GM18951 (cell line): ENCODE data around the gene ANKDD1A.

Experiments
- POLR2A ChIP-seq: IDR thresholded peaks from 4 replicates; pipeline ENCODE4 v1.6.1; 2011; ENCODE audit warnings: mild to moderate bottlenecking; ENCODE audit not compliant: insufficient read length, insufficient read depth; ENCODE audit errors: extremely low read depth
- in situ Hi-C: fragments of 300-500 bp; cut with MboI; formaldehyde crosslinking; loops from one replicate; pipeline ENCODE4 v1.12.0; 2022; ENCODE audit warnings: low sequenced_read_pairs, mixed read lengths, inconsistent platforms; ENCODE audit not compliant: unreplicated experiment

Gene ANKDD1A

GRCh38 chr15:64888336-64888735 is 23.4 kb upstream of the ANKDD1A start:
- TF ChIP-seq POLR2A = no peak
- in situ Hi-C loops = no loop called here

GRCh38 chr15:64891561-64891960 is 20.1 kb upstream of the ANKDD1A start:
- no peak for TF ChIP-seq POLR2A
- in situ Hi-C loops = no loop called here

DNA sequence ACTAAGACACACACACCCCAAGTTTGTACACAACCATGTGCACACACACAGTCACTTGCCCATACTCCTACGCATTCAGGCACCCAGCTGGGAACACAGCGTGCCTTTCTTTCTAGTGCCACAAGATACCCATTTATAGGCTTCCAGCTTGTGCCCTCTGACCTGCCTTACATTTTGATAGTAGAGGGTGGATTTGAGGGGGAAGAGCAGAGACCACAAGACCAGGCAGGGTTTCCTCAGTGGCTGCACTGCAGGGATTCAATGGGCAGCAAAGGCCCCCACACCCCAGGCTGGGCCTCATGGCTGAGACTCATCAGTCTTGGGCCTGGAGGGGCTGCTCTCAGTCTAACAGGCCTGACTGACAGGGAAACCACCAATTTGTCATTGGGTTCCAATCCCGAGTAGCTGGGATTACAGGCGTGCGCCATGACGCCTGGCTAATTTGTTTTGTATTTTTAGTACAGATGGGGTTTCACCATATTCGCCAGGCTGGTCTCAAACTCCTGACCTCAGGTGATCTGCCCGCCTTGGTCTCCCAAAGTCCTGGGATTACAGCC is 18.8 kb upstream of the ANKDD1A start:
- TF ChIP-seq POLR2A = no peak
- in situ Hi-C loops = no loop called here

GRCh38 chr15:64893481-64894394 is 18.0 kb upstream of the ANKDD1A start:
- TF ChIP-seq POLR2A = peak; percentile 83
- in situ Hi-C loops = no loop called here

GRCh38 chr15:64894395-64895056 is 17.2 kb upstream of the ANKDD1A start:
- peak; percentile 67 for TF ChIP-seq POLR2A

DNA sequence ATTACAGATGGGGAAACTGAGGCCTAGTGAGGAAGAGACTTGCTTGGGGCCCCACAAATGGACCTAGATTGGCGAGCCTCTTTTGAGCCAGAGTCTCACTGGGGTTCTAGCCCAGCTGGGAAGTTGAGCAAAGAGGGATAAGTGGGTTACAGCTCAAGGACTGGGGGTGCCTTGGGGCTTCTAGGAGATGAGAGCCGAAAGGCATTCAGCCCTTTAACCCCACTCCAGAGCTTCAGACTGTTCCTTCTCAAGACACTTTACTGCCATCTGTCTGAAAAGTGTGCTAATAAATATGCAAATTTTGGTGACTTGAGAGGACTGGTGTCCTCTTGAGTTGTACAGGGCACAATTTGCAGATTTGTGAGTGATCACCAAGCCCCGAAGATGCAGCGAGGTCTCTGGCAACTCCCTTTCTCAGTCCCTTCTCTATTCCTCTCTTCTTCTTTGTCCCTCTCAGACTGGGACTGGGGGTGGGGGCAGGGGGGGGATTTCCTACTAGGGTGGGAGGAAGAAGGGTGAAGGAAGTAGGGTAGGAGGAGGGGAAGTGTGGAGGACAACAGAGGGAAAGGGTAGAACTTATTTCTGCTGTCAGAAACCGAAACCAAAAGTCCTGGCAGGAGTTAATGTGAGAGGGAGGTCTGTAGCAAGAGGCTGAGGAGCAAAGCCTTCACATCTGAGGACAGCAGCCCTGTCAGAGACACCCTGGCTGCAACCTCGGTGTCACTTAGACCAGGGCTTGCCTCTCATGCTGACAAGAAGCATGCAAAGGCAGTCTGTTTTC is 16.2 kb upstream of the ANKDD1A start:
- in situ Hi-C loops = no loop called here
- TF ChIP-seq POLR2A = peak; percentile 53

More at GRCh38 chr15:64894395-64895056, 17.2 kb upstream of the ANKDD1A start:
- in situ Hi-C loops = no loop called here

DNA sequence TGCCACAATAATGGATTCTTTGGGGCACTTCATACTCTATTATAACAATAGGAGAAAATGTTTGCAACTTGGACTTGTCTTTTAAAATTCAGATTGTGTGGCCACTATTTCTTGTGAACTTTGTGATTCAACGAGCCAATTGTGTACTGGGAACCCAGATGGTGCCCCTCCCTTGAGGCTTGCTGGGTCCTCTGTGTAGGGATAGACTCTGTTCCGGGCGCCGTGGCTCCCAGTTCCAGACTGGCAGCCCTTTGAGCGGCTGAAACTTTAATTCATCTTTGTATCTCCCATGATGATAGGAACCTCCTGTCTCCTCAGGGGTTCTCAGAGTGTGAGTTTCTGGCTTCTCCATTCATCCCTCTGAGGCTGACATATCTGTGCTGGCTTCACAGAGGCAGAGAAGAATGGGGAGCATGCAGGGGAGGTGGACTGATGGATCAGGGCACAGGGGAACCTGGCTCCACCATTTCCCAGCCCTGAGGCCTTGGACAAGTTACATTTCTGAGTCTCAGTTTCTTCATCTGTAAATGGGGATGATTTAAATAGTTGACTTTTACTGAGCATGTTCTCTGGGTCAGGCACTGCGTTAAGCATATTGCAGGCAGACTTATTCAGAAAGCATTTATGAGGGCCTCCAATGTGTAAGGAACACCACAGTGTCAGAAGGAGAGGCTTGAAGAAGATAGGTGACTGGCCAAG is 15.2 kb upstream of the ANKDD1A start:
- no peak for TF ChIP-seq POLR2A
- in situ Hi-C loops = no loop called here

DNA sequence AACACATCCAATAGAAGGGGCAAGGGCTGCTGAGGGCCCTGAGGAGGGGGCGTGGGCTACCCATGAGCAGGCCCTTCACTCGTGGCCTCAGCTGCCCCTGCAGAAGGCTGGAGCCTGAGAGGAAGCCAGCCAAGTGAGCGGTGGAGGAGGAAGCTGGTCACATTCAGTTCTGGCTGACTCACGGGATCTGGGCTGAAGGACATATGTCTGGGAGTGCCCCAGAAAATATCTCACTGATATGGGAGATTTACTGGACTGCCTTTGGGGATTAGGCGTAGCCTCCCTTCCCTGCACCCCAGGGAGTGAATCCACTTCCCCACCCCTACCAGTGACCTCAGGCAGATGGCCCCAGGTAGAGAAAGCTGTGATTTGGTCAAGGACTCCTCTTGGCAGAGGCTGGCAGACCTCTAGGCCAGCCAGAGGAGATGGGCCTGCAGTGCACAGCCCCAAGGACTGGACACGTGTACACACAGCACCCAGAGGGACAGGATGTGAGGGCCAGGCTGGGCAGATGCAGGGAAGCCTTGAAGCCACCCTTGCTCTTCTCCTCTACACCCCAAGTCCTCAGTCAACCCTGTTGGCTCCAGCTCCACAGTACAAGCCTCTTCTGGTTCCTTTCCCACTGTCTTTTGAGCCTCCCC is 14.2 kb upstream of the ANKDD1A start:
- TF ChIP-seq POLR2A = no peak
- in situ Hi-C loops = no loop called here

GRCh38 chr15:64898406-64898805 is 13.3 kb upstream of the ANKDD1A start:
- in situ Hi-C loops = no loop called here

DNA sequence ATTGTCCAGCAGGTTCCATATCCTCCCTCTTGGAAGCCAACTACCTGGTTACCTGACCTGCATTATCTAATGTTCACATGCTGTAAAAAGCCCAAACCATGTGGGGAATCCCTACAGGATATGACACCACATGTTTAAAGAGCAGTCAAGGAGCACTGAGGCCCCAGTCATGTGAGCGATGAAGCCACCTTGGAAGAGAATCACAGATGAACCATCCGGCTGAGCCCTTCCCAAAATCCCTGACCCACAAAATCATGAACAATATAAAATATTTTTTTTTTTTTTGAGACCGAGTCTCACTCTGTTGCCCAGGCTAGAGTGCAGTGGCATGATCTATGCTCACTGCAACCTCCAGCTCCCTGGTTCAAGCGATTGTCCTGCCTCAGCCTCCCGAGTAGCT is 10.6 kb upstream of the ANKDD1A start:
- in situ Hi-C loops = loop anchor here (10.0 kb wide), 1 partner anchor 156 kb away; no protein-coding TSS in a partner anchor
- TF ChIP-seq POLR2A = no peak

More at GRCh38 chr15:64898406-64898805, 13.3 kb upstream of the ANKDD1A start:
- no peak for TF ChIP-seq POLR2A

- in situ Hi-C loops = loop anchor here (10.0 kb wide), 1 partner anchor 157 kb away; no protein-coding TSS in a partner anchor
Observed at GRCh38 chr15:64901914-64902313, 9.8 kb upstream of the ANKDD1A start.

GRCh38 chr15:64902863-64903262 is 8.8 kb upstream of the ANKDD1A start:
- TF ChIP-seq POLR2A = no peak
- in situ Hi-C loops = loop anchor here (10.0 kb wide), 1 partner anchor 158 kb away; no protein-coding TSS in a partner anchor

More at GRCh38 chr15:64901914-64902313, 9.8 kb upstream of the ANKDD1A start:
- TF ChIP-seq POLR2A = no peak
